ENCODE results near the gene ILF3. TPM values are rescaled to one million over a fixed set of nuclear protein-coding genes. Genes with fewer than 3 reads are reported as not detected.

ILF3 gene
- polyA plus RNA-seq, 1 donor (not counting 4 experiments of a cell fraction or from before 2014, with no cell fraction given), result 162 TPM

DNA sequence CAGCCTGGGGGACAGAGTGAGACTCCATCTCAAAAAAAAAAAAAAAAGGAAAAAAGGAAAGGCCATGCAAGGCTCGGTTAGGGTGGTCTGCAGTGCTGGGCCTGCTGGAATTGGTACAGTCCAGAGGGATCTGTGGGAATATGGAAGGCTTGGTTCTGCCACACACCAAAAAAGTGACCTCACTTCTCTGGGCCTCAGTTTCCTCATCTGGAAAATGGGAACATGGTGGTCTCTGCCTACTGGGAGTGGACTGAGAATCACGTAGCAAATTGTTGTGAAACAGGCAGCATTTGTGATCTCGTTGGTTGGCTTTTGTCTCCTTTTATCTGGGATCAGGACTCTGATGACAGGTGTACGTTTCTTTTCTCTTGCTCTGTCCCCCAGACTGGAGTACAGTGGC, 71.3 kb downstream of the ILF3 start:
- H3K27ac ChIP-seq (ENCODE audit: control insufficient read depth, insufficient read depth, low read length), result no peak overlapping the region
- peaks cover 6% of the 10 kb centered on the region in 2 experiments for H3K36me3 ChIP-seq (ENCODE audit: control insufficient read depth in 2 of 2, extremely low read depth in 1 of 2, insufficient read depth in 2 of 2, low read length in 2 of 2)
- dilution Hi-C loops (cut with MboI; ENCODE audit: extremely low pct_ligation_motif_present, low sequenced_read_pairs), result no loop called here
- no peak for DNase-seq (ENCODE audit: low read depth, low spot score)
- H3K27me3 ChIP-seq (ENCODE audit: control insufficient read depth, extremely low read depth, insufficient read depth, low read length), result no peaks in the 10 kb centered on the region
- H3K4me2 ChIP-seq (ENCODE audit: control insufficient read depth, extremely low read depth, insufficient read depth, low read depth, low read length), result no peak overlapping the region
- FAIRE-seq, result no peak
- H3K9me1 ChIP-seq (ENCODE audit: control insufficient read depth, extremely low read depth, insufficient read depth, low read length), result peaks cover 1% of the 10 kb centered on the region
- H3K4me1 ChIP-seq (ENCODE audit: control insufficient read depth, extremely low read depth, insufficient read depth, low read length), result no peaks in the 10 kb centered on the region
- H3K79me2 ChIP-seq (ENCODE audit: control insufficient read depth, insufficient read depth, low read length), result peaks cover 97% of the 10 kb centered on the region
- H3K4me3 ChIP-seq (ENCODE audit: control insufficient read depth in 2 of 3, extremely low read depth in 1 of 3, insufficient read depth in 2 of 3, low read depth in 1 of 3, low read length in 3 of 3), result no peak overlapping the region
- peaks cover 30% of the 10 kb centered on the region for H4K20me1 ChIP-seq (ENCODE audit: control insufficient read depth, extremely low read depth, insufficient read depth, low read length)
- H3K9me3 ChIP-seq (ENCODE audit: control insufficient read depth, low read depth, low read length), result no peaks in the 10 kb centered on the region
- H3K9ac ChIP-seq (ENCODE audit: control insufficient read depth, extremely low read depth, insufficient read depth, low read length), result no peak overlapping the region
- TF ChIP-seq, protein P1, sequence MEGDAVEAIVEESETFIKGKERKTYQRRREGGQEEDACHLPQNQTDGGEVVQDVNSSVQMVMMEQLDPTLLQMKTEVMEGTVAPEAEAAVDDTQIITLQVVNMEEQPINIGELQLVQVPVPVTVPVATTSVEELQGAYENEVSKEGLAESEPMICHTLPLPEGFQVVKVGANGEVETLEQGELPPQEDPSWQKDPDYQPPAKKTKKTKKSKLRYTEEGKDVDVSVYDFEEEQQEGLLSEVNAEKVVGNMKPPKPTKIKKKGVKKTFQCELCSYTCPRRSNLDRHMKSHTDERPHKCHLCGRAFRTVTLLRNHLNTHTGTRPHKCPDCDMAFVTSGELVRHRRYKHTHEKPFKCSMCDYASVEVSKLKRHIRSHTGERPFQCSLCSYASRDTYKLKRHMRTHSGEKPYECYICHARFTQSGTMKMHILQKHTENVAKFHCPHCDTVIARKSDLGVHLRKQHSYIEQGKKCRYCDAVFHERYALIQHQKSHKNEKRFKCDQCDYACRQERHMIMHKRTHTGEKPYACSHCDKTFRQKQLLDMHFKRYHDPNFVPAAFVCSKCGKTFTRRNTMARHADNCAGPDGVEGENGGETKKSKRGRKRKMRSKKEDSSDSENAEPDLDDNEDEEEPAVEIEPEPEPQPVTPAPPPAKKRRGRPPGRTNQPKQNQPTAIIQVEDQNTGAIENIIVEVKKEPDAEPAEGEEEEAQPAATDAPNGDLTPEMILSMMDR (optimal IDR thresholded peaks at IDR 0.05 in 1 of 3, IDR thresholded peaks at IDR 0.05 in 1 of 3, conservative IDR thresholded peaks at IDR 0.05 in 1 of 3; ENCODE audit: extremely low read depth in 1 of 3, insufficient read depth in 2 of 3, low read length in 3 of 3), result no peak
- no peak for TF ChIP-seq EZH2 (IDR thresholded peaks at IDR 0.05; ENCODE audit: low read length)
- H2AFZ ChIP-seq (ENCODE audit: control insufficient read depth, low read length), result no peak overlapping the region

DNA sequence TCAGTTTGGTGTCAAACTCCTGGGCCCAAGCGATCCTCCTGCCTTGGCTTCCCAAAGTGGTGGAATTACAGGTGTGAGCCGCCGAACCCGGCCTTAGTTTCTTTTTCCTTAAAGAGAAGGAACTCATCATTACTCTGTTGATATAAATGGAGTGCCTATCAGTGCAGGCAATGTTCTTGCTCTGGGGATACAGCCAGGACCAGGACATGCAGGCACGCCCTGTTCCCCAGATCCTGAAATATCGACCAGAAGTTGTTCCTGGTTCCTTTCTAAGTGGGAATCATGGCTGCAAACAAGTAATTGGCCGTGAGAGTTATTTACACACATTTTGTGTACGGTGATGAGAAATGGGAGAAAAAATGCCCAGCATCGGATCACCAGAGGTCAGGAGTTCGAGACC, 72.1 kb downstream of the ILF3 start:
- FAIRE-seq (no peak), DNase-seq (ENCODE audit: low read depth, low spot score) (no peak)
- H3K27me3 ChIP-seq (ENCODE audit: control insufficient read depth, extremely low read depth, insufficient read depth, low read length), result no peaks in the 10 kb centered on the region
- no peaks in the 10 kb centered on the region for H3K9me3 ChIP-seq (ENCODE audit: control insufficient read depth, low read depth, low read length)
- H3K4me1 ChIP-seq (ENCODE audit: control insufficient read depth, extremely low read depth, insufficient read depth, low read length), result no peaks in the 10 kb centered on the region
- no peak overlapping the region for H3K9ac ChIP-seq (ENCODE audit: control insufficient read depth, extremely low read depth, insufficient read depth, low read length)
- peaks cover 23% of the 10 kb centered on the region for H4K20me1 ChIP-seq (ENCODE audit: control insufficient read depth, extremely low read depth, insufficient read depth, low read length)
- dilution Hi-C loops (cut with MboI; ENCODE audit: extremely low pct_ligation_motif_present, low sequenced_read_pairs), result no loop called here
- H3K4me3 ChIP-seq (ENCODE audit: control insufficient read depth in 2 of 3, extremely low read depth in 1 of 3, insufficient read depth in 2 of 3, low read depth in 1 of 3, low read length in 3 of 3), result no peak overlapping the region
- peaks cover 96% of the 10 kb centered on the region for H3K79me2 ChIP-seq (ENCODE audit: control insufficient read depth, insufficient read depth, low read length)
- H2AFZ ChIP-seq (ENCODE audit: control insufficient read depth, low read length), result no peak overlapping the region
- TF ChIP-seq, protein P1 (optimal IDR thresholded peaks at IDR 0.05 in 1 of 3, IDR thresholded peaks at IDR 0.05 in 1 of 3, conservative IDR thresholded peaks at IDR 0.05 in 1 of 3; ENCODE audit: extremely low read depth in 1 of 3, insufficient read depth in 2 of 3, low read length in 3 of 3), result no peak
- TF ChIP-seq EZH2 (IDR thresholded peaks at IDR 0.05; ENCODE audit: low read length), result no peak
- no peak overlapping the region for H3K4me2 ChIP-seq (ENCODE audit: control insufficient read depth, extremely low read depth, insufficient read depth, low read depth, low read length)
- H3K27ac ChIP-seq (ENCODE audit: control insufficient read depth, insufficient read depth, low read length), result no peak overlapping the region
- H3K9me1 ChIP-seq (ENCODE audit: control insufficient read depth, extremely low read depth, insufficient read depth, low read length), result no peaks in the 10 kb centered on the region
- H3K36me3 ChIP-seq (ENCODE audit: control insufficient read depth in 2 of 2, extremely low read depth in 1 of 2, insufficient read depth in 2 of 2, low read length in 2 of 2), result peaks cover 3 to 6% of the 10 kb centered on the region in 2 experiments
